Activated naive CD4-positive, alpha-beta T cell treated with Interleukin-2 at 50 U/mL for 16 hours (primary cell): ENCODE measurements around the gene COL1A2.

Source experiments
- DNase-seq: peaks from one replicate; pipeline ENCODE4 v3.0.0-alpha.2; 2020

COL1A2 gene

DNA sequence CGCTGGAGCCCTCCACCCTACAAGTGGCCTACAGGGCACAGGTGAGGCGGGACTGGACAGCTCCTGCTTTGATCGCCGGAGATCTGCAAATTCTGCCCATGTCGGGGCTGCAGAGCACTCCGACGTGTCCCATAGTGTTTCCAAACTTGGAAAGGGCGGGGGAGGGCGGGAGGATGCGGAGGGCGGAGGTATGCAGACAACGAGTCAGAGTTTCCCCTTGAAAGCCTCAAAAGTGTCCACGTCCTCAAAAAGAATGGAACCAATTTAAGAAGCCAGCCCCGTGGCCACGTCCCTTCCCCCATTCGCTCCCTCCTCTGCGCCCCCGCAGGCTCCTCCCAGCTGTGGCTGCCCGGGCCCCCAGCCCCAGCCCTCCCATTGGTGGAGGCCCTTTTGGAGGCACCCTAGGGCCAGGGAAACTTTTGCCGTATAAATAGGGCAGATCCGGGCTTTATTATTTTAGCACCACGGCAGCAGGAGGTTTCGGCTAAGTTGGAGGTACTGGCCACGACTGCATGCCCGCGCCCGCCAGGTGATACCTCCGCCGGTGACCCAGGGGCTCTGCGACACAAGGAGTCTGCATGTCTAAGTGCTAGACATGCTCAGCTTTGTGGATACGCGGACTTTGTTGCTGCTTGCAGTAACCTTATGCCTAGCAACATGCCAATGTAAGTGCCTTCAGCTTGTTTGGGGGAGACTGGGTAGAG is at the start of gene COL1A2:
COL1A2 (plus strand) TSS at position 459 of the 704 bp plus-strand sequence; CDS start at position 596, 137 bp downstream.
- DNase-seq = no peak

DNA sequence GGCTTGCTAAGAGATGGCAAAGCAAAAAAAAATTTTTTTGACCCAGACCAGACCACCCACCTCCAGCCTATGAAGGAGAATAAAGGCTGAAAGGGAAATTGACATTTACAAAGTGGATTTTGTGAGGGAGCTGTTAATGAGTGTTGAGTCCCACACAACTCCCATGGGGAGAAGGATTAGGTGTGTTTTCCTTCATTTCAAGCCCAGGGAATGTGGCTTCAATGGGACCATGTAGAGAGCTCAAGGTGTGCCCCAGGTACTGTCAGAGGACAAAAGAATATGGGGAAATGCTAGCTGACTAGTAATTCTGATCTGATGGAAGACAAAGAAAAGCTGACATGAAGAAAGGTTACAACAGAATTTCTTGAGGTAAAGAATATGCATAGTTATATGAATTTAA is 48.8 kb upstream of the COL1A2 start:
- no peak for DNase-seq

DNA sequence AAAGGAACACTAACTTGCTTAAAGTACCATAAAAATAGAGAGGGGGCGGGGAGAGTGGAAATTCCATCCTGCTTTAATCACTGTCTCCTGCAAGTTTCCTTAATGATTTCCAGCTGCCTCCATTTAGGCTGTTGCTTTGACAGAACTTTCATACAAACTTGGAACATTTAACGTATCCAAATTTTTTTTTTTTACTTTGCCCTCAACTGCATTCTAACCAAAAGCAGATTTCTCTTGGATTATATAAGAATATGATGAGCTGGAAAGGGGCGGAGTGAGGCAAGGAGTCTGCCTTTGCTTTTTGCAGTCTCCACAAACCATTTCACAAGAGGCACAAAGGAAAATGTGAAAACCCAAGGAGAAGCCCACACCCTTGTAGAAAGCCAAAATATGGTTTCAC is 46.6 kb upstream of the COL1A2 start:
- DNase-seq = no peak

DNA sequence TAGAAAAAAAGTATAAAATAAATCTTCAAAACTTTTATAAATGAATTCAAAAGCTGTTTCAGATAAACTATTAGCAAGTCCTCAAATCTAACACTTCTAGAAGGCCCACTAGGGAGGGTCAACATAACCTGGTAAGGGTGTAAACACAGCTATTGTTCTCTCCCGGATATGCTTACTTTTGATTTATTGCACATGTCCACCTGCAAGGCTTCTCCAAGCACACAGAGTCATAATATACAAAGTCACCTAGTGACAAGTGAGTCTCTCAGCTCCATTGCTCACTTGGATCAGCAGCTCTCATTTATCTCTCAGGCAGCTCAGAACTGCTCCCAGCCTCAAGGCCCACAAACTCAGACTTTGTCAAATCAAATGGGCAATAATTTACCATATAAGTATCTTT is 44.0 kb upstream of the COL1A2 start:
- no peak for DNase-seq

DNA sequence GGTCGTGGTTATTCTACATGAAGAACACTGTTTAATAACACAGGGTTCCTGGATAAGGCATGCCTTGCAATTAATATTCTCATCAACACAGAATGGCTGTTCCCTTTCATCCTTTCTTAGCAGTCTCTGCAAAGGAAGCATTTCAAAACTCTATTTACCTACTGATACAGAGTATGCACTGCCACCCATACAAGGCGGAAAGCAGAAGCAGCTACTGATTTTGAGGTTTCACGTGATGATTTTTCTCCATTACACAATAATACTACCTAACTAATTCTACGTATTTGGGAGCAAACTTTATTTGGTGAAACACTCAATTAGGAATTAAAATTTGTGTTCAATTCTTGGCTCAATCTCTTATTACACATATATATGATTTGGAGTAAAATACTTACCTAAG is 43.0 kb upstream of the COL1A2 start:
- no peak for DNase-seq

DNA sequence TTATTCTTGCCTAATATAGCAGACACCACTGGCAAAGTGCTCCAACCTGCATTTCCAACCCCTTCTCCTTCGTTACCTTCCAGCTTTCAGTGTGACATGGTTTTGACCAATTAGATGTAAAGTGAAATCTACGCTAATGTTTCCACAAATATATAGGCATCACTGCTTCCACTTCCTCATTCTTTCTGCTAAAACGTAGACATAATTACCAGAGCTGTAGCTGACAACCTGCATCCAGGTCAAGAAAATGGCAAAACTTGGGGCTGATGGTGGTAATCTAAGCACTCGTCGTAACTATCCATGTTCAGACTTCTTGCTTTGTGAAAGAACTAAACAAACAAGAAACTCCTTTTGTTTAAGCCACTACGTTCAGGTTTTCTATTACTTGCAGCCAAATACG is 41.8 kb upstream of the COL1A2 start:
- DNase-seq = no peak

DNA sequence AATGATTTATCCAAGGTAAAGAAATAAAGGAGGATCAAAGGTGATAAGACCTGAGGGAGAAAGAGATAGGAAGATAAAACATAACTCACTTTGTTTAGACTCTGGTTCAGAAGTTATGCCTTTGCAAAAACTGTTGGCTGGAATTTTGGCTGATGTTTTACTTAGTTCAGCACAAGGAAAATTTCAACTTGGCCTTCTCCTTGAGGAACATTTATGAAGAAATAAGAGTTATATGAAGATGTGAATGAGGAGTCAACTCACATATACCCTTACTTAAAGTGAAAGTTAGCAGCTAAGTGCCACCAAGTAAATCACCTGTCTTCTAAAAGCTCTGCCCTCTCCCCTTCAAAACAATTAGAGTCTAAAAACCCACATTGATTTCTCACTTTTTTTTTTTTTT is 39.7 kb upstream of the COL1A2 start:
- DNase-seq = no peak

DNA sequence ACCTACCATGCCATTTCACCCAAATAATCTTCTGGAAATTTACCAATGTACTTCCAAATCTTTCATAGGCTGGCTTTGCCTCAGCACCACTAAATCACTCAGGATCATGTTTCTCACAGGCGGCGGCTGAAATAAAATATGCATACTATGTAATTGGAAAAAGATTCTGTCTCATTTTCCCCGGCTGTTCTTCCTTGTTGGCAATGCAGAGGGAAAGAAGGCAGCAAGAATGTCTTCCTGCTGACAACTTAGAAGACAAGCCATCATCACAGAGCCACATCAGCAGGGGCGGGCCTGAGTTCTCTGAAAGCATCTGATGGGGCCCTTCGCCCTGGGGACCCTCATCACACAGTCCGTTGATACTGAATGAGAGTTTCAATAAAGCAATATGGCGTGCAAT is 39.2 kb upstream of the COL1A2 start:
- no peak for DNase-seq

DNA sequence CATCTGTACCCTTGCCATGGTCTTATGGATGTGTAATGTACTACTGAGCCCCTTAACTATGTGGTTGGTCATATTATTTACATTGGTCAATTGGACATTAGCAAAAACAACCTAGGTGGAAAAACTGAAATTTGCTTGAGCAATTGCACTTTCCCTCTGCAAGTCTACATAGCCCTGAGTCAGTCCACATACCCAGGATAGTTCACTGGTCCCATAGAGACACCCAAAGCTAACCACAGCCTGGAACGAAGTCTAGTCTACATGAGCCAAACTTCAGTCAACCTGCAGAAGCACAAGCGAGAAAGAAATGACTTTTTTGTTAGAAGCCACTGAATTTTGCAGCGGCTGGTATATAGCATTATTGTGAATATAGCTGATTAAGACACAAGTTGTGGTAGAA is 37.6 kb upstream of the COL1A2 start:
- DNase-seq = no peak

DNA sequence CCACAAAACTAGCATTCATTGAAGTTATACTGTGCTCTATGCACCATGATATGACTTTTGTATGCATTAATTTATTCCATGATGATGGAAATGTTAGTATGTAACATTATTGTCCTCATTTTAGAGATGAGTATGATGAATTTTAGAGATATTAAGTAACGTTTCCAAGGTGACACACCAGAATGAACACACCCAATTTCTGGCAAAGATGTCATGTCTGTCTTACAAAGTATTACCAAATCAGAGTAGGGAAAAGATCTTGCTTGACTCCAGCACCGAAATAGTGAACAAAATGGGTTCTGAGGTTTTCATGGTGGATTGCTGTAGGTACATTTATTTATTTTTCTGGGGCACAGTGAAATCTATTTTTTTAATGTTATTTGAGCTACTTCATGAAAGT is 33.8 kb upstream of the COL1A2 start:
- no peak for DNase-seq

DNA sequence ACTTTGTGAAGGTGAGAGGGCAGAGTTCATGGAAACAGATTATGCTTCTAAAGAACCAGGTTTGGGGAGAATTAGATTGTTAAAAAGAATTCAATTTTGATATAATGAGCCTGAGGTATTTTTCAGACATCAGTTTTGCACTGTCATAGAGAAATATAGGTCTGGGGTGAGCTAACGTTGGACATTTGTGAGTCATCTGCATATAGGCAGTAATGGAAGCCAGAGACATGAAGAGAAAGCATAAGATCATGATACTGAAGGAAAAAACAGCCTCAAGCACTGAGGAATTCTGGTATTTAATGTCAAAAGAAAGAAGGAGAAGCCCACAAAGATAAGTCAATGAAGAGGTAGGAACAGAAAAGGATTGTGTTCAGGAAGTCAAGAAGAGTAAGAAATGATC is 32.4 kb upstream of the COL1A2 start:
- DNase-seq = no peak

DNA sequence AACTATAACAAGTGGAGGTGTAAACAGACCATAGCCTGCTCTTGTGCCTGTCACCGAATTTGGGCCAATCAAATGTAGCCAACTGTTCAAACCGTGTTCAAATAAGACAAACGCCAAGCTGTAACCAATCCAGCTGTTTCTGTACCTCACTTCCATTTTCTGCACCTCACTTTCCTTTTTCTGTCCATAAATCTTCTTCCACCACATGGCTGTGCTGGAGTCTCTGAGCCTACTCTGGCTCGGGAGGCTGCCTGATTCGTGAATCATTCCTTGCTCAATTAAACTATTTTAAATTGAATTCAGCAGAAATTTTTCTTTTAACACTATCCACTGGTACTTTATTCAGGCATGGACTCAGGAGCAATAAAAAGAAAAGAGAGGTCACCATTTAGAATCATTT is 29.9 kb upstream of the COL1A2 start:
- DNase-seq = no peak

DNA sequence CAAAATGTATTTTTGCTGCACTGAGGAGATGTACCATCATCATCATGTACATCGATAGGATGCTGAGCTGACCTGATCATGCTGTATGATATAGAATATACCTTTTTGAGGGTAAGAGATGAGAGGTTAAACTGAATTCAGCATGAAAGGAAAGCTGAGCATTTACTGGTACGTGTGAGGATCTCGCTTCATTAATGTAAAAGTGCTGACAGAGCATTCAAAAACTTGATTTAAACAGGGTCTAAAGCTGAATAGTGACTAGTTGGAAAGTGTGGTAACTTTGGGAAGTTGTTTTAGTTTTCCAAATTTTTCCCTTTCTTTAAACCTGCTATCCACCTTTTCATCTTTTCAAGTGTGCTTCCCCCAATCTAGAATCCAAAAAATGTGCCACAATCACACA is 28.5 kb upstream of the COL1A2 start:
- no peak for DNase-seq

DNA sequence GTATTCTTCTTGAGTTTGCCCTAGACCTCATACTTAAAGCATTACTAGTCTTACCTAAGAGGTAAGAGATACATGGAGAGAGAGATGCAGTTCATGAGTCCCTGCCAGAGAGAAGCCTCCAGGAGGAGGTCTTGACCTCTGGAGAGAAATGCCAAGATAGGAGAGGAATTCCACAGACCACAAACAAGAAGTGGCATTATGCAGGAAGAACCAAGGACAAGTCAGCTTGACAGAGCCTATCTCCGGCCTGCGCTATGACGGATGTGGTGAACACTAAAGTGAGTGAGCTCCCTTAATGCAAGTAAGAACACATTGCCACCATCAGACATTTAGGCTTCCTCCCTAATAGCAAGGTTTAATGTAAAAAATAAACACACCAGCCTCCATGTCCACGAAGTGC is 27.9 kb upstream of the COL1A2 start:
- DNase-seq = no peak

DNA sequence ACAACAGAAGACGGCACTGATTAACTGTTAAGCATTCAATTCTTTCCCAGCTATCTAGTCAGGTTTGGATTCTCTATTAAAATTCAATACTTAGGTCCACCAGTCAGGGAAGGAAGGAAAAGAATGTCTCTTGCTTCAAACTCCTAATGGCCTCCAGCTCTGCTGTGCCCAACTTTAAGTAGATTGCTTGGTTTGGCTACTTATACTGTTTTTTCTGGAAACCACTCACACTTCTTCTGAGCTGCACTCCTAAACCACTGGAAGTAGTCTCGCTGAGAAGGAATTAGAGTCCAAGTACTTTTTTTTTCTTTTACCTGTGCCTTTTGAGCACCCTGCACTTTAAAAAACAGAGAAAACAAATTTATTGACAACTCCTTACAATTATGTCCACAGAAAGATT is 26.7 kb upstream of the COL1A2 start:
- DNase-seq = no peak

DNA sequence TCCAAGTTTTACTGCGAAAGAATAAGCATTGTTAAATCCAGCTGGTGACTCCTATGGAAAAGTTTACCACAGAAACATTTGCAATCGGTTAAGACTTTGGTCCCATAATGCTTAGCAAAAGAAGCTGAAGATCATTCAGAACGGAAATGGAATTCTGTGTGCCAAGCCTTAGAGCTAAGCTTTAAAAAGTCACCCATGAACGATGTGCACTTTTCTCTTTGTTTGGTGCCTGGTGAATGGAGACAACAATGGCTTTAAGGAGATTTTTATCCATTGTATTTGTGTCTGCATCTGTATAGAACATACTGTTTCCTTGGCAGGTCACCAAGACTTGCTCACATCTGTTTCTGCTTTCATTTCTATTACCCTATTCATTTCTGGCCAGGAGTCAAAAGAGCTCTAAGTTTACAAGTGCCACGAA is 26.3 kb upstream of the COL1A2 start:
- no peak for DNase-seq

DNA sequence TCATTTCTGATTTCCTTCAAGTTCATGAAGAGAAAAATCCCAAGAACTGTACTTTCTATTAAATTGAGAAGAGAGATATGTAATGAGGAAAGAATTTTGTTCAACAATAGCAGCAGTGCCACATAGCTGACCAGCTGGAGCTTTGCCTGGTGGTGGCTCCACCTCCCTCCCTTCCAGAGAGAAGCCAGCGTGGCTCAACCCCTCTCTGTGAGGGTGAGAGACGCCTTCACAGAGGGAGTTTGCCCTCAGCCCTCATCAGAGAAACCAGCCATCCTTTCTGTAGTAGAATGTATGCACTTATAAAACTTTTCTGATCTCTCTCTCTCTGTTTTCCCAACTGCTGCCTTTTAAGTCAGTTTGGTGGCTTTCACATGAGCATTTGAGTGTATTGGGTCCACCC is 20.5 kb upstream of the COL1A2 start:
- no peak for DNase-seq

DNA sequence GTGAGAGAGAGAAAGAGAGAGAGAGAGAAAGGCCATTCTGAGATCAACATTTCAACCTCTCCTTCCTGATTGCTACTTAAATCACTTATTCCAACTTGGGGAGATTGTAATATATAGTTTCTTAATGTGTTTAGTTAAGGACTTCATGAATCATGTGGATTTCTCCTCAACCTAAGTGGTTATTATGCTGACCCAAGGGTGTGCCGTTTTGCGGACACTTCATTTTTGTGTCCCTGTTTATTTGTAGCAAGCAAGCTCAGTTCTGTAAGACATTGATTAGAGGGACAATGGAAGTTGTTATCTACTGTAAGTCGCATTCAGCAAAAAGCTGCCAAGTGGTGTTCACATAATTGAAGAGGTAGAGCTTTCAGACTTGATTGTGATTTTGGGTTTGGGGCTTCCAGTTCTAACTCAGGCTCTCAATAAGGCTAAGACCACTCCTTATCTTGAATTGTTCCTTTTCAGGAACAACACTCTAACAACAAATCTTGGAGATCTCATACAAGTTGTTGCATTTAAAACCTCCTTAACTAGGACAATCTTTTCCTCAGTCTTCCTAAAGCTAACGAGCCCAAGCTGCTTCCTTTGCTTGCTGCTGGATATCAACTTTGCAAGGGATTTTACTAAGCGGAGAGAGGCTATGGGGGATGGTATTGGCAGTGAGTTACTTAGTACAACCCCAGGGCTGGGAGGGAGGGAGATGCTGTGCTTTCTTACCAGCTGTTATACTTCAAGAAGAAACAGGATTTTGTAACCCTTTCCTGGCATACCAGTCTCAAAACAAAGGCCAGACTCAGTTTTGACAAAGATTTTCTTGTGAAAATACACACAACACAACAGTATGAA is 19.8 kb upstream of the COL1A2 start:
- DNase-seq = no peak

DNA sequence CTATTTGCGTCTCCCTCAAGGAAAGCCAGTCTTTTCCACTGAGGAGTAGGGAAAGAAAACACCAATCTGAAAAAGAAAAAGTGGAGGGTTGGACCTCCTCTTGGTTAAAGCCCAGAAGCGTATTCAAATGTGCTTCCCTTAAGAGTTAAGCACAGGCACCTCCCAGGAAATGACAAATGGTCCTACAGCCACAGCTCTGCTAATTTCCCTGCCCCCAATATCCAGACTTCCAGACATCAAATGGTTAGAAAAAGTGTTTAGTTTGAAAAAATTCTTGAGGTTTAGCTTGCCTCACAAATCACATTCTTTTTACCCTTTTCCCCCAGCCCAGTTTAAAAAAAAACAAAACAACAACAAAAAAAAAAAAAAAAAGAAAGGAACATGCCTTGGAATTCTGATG is 19.0 kb upstream of the COL1A2 start:
- DNase-seq = no peak

DNA sequence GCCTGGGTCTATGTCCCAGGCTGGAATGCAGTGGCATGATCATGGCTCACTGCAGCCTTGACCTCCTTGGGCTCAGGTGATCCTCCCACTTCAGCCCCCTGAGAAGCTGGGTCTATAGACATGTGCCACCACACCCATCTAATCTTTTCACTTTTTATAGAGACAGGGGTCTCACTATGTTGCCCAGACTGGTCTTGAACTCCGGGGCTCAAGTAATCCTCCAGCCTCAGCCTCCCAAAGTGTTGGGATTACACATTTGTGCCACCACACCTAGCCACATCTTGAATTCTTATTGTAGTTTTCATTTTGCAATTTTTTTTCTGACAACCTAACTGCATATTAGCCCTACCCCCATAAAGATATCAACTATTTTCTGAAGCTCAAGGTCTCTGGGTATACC is 18.4 kb upstream of the COL1A2 start:
- no peak for DNase-seq

DNA sequence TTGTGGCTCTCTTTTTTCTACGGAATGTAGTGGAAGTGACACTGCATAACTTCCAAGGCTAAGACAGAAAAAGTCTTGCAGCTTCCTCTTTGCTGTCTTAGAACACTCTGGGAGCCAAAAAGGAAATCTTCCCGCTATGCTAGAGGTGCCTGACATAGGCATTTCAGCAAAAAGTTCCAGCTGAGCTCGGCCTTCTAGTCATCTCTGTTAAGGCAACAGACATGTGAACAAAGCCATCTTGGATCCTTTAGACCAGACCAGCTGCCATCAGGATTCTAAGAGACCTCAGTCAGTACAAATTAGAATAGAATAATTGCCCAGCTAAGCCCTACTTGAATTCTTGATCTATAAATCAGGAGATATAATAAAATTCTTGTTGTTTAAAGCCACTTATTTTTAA is 16.3 kb upstream of the COL1A2 start:
- DNase-seq = no peak

DNA sequence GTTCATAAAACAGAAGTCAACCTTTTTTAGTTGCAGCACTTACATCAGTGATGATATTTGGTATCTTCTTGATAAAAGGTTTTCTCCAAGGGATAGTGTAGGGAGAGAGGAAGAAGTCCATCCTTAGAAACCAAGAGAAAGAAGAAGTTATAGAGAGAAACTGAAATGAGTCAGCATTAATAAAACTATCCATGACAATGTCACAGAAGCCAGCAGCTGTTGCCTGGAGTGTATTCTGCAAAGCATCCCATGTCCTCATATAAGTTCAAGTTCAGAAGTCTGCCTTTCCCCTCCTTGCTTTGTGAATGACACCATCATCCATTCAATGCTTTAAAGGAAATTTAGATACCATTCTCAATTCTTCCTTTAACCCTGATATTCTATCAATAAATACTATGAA is 14.4 kb upstream of the COL1A2 start:
- DNase-seq = no peak

DNA sequence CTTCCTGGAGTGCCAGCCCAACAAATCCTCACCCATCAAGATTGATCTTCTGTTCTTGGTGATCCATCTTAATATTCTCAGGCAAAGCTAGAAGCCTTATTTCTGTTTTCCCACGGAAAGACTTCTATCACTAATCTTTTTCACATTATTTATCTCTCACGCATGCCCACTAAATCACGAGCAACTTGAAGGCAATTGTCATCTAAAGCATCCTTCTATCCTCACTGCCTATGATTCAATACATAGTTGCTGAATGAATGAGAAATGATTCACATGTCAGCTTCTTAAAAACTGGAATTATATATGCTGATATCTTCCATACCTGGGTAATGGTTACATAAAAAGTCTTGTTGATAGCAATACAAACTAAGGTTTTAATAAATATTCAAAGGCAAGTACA is 12.6 kb upstream of the COL1A2 start:
- no peak for DNase-seq

DNA sequence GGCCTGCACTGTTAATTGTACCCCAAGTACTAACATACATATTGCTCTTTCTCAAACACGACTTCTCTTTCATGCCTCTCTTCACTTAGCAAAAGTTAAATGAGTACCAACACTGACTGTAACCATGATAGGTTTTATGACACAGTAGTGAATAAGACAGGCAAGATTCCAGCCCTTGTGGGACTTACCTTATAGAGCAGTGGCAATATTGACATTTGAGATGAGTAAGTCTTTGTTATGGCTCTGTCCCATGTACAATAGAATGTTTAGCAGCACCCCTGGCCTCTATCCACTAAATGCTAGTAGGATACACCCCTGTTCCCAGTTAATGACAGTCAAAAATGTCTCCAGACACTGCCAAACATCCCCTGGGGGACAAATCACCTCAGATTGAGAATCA is 11.9 kb upstream of the COL1A2 start:
- DNase-seq = no peak

DNA sequence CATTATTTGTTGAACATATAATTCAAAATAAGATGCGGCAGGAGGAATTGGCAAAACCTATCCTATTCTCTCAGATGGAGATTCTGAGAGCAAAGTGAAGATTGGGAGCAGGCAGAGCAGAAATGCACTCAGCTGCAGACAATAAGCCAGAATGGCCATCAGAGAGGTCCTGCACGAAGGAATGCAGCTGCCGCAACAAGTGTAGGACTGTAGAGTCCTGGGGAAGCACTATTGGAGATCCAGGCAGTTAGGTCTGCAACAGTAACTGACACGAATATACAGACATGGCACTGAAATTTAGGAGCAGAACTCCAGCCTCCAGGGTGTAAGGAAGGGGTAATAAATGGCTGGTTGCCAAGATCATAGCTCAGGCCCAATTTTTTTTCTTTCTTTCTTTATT is 10.4 kb upstream of the COL1A2 start:
- DNase-seq = no peak
